GM12875 (cell line): ENCODE results near the gene RBM22.
"Not testable (repeated sequence)": the region's sequence is repeated elsewhere in the genome, so short reads cannot be mapped to it uniquely, and the experiment has no call there.

Source experiments
- H3K4me3 ChIP-seq: one replicate; pipeline ENCODE4 v1.5.1; 2011; ENCODE audit warnings: low read depth, low read length, control low read depth
- CTCF ChIP-seq: IDR thresholded peaks from 2 replicates; pipeline ENCODE4 v1.5.1; 2011; ENCODE audit warnings: low read depth, mild to moderate bottlenecking, control low read depth, inconsistent platforms, low read length, moderate library complexity, borderline replicate concordance; ENCODE audit not compliant: insufficient read depth

RBM22 gene

GRCh38 chr5:150700594-150701377, at the start of gene RBM22:
RBM22 (minus strand) TSS chr5:150701062; CDS start chr5:150700985, 77 bp downstream.
- H3K4me3 ChIP-seq: peak within 1 kb of the TSS; percentile 85
- TF ChIP-seq CTCF: peak; percentile 64

- no peak overlapping the region for H3K4me3 ChIP-seq
- TF ChIP-seq CTCF: no peak
Measured at GRCh38 chr5:150750469-150750868, 49.6 kb upstream of the RBM22 start.

GRCh38 chr5:150743142-150743488, 42.3 kb upstream of the RBM22 start:
- not testable (repeated sequence) for H3K4me3 ChIP-seq

GRCh38 chr5:150742455-150743141, 41.7 kb upstream of the RBM22 start:
- H3K4me3 ChIP-seq: not testable (repeated sequence)

- no peak overlapping the region for H3K4me3 ChIP-seq
- TF ChIP-seq CTCF: no peak
Measured at GRCh38 chr5:150740992-150741391, 40.1 kb upstream of the RBM22 start.

- TF ChIP-seq CTCF: no peak
Measured at GRCh38 chr5:150738862-150739261, 38.0 kb upstream of the RBM22 start.

GRCh38 chr5:150734579-150735384, 33.9 kb upstream of the RBM22 start:
- H3K4me3 ChIP-seq: no peak overlapping the region
- TF ChIP-seq CTCF: peak; percentile 23; the same call in 1 of the 2 replicates

More at GRCh38 chr5:150738862-150739261, 38.0 kb upstream of the RBM22 start:
- H3K4me3 ChIP-seq: no peak overlapping the region
